ENCODE data around the gene TRIM13. TPM values are rescaled to one million over a fixed set of nuclear protein-coding genes. Genes with fewer than 3 reads are reported as not detected.
A peak's percentile ranks its signal among the peaks of the same experiment; 100 is the strongest.

The TRIM13 gene
- total RNA-seq, 2 donors from 2014 or later, result 12.1 to 12.6 TPM

DNA sequence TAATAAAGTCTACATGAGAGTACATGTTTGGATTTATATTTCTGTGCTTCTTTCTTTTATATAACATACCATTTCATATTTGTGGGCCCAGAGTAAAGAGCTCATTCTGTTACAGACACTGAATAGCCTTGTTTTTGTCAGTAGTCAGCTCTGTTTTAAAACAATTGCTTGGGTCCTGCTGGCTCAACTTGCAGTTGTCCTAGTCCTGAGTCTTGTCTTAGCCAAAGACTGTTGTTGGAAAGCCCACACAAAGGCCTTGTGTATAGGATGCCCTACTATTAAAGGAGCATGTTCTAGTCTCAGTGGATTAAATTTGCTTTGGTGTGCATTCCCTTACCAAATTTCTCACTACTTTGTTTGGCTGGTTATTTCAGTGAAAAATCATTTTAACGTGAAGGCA lies 14.6 kb downstream of the TRIM13 start:
- H3K4me3 Mint-ChIP-seq, result no peak overlapping the region
- DNase-seq (no peak), ATAC-seq (replicated peaks in 1 of 2) (no peak)
- no peaks in the 10 kb centered on the region for H3K27me3 Mint-ChIP-seq (ENCODE audit: low read depth)
- no peak overlapping the region for H3K27ac Mint-ChIP-seq
- no peaks in the 10 kb centered on the region for H3K9me3 Mint-ChIP-seq
- peaks cover 5 to 43% of the 10 kb centered on the region in 2 donors for H3K36me3 Mint-ChIP-seq (ENCODE audit: insufficient read depth in 2 of 2)
- H3K4me1 Mint-ChIP-seq (ENCODE audit: low read depth), result peaks cover 15% of the 10 kb centered on the region

DNA sequence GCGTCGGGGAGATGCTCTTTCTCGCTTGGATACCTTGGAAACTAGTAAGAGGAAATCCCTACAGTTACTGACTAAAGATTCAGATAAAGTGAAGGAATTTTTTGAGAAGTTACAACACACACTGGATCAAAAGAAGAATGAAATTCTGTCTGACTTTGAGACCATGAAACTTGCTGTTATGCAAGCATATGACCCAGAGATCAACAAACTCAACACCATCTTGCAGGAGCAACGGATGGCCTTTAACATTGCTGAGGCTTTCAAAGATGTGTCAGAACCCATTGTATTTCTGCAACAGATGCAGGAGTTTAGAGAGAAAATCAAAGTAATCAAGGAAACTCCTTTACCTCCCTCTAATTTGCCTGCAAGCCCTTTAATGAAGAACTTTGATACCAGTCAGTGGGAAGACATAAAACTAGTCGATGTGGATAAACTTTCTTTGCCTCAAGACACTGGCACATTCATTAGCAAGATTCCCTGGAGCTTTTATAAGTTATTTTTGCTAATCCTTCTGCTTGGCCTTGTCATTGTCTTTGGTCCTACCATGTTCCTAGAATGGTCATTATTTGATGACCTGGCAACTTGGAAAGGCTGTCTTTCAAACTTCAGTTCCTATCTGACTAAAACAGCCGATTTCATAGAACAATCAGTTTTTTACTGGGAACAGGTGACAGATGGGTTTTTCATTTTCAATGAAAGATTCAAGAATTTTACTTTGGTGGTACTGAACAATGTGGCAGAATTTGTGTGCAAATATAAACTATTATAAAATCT lies 15.7 kb downstream of the TRIM13 start:
- DNase-seq (no peak), ATAC-seq (replicated peaks in 1 of 2) (no peak)
- Mint-ChIP-seq H3K9me3 (no peaks in the 10 kb centered on the region), H3K27me3 (ENCODE audit: low read depth) (no peaks in the 10 kb centered on the region), H3K4me1 (ENCODE audit: low read depth) (peaks cover 18% of the 10 kb centered on the region), H3K27ac (peak overlapping the region; percentile 55), H3K36me3 (ENCODE audit: insufficient read depth in 2 of 2) (peaks cover 5 to 40% of the 10 kb centered on the region in 2 donors), H3K4me3 (no peak overlapping the region)

DNA sequence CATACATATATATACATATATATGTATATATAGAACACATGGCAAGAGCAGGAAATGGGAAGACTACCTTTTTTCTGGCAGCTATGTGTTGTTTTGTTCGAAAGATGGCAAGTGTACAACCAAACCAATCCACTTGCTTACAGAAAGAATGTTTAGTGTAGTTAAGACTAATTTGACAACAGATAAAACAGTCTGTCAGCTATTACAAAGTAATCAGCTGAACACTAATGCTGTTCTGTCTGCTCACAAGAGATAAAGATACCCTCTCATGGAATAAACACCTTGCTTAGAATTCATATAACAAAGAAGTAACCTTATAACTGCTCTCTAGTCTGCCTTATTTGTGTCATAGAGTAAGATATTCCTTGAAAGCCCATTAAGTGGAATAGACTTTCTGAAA lies 17.5 kb downstream of the TRIM13 start:
- Mint-ChIP-seq H3K27ac (peak overlapping the region; percentile 54), H3K36me3 (ENCODE audit: insufficient read depth in 2 of 2) (peaks cover 10 to 40% of the 10 kb centered on the region in 2 donors), H3K27me3 (ENCODE audit: low read depth) (no peaks in the 10 kb centered on the region), H3K4me3 (no peak overlapping the region), H3K9me3 (peaks cover 2 to 4% of the 10 kb centered on the region in 2 donors), H3K4me1 (ENCODE audit: low read depth) (peaks cover 28% of the 10 kb centered on the region)
- ATAC-seq (replicated peaks in 1 of 2), result no peak
- no peak for DNase-seq

DNA sequence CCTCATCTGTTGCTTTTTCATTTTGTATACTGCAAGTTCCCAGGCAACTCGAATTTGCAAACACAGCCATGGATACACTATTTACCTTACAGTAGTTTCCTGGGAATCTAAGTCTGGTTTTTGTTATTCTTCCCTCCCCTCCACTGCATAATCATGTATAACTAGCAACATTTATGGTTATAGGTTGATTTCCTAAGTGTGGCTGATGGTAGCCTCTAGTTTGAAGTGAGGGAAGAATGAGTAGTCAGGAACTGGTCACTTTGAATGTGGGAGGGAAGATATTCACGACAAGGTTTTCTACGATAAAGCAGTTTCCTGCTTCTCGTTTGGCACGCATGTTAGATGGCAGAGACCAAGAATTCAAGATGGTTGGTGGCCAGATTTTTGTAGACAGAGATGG lies 18.4 kb downstream of the TRIM13 start, which contains the start of gene KCNRG:
TSS of gene KCNRG (plus strand) at position 187 of the 400 bp plus-strand sequence. CDS start at position 237, 50 bp downstream.
- Mint-ChIP-seq H3K4me3 (no peak within 1 kb of the TSS), H3K27me3 (ENCODE audit: low read depth) (no peaks in the 10 kb centered on the region), H3K9me3 (peaks cover 2 to 4% of the 10 kb centered on the region in 2 donors), H3K27ac (peak within 1 kb of the TSS; percentile 54), H3K36me3 (ENCODE audit: insufficient read depth in 2 of 2) (peaks cover 10 to 40% of the 10 kb centered on the region in 2 donors), H3K4me1 (ENCODE audit: low read depth) (peaks cover 28% of the 10 kb centered on the region)
- DNase-seq (no peak), ATAC-seq (replicated peaks in 1 of 2) (no peak)

DNA sequence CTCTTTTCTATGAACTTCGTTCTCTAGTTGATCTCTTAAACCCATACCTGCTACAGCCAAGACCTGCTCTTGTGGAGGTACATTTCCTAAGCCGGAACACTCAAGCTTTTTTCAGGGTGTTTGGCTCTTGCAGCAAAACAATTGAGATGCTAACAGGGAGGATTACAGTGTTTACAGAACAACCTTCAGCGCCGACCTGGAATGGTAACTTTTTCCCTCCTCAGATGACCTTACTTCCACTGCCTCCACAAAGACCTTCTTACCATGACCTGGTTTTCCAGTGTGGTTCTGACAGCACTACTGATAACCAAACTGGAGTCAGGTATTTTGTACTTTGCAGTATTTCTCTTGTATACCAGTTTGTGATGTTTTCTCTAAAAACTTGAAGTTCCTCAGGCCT lies 18.9 kb downstream of the TRIM13 start:
- peaks cover 24% of the 10 kb centered on the region for H3K4me1 Mint-ChIP-seq (ENCODE audit: low read depth)
- DNase-seq (no peak), ATAC-seq (replicated peaks in 1 of 2) (no peak)
- peaks cover 11 to 39% of the 10 kb centered on the region in 2 donors for H3K36me3 Mint-ChIP-seq (ENCODE audit: insufficient read depth in 2 of 2)
- H3K9me3 Mint-ChIP-seq, result peaks cover 2 to 4% of the 10 kb centered on the region in 2 donors
- no peak overlapping the region for H3K4me3 Mint-ChIP-seq
- no peaks in the 10 kb centered on the region for H3K27me3 Mint-ChIP-seq (ENCODE audit: low read depth)
- peak overlapping the region; percentile 33 for H3K27ac Mint-ChIP-seq

DNA sequence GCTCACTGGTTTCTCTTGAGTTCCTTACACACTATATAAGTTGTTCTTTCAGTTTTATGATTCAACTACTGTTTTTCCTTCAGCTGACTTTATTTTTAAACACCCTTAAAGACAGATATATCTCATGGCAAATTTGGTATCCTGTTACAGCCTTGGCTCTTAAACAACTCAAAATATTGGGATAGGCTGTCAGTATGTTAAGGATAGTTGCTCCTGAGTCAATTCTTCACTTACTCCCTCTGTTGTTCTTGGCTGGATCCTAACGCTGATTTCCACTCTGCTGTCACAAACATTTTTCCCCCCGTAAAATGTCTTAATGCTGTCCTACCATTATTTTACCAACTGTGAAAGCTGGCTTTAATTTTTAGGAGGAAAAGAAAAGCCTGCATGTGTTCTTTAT lies 19.6 kb downstream of the TRIM13 start:
- ATAC-seq (replicated peaks in 1 of 2) (no peak), DNase-seq (no peak)
- Mint-ChIP-seq H3K27me3 (ENCODE audit: low read depth) (no peaks in the 10 kb centered on the region), H3K4me1 (ENCODE audit: low read depth) (peaks cover 17% of the 10 kb centered on the region), H3K9me3 (peaks cover 2 to 4% of the 10 kb centered on the region in 2 donors), H3K27ac (peak overlapping the region; percentile 60), H3K4me3 (no peak overlapping the region), H3K36me3 (ENCODE audit: insufficient read depth in 2 of 2) (peaks cover 11 to 36% of the 10 kb centered on the region in 2 donors)

DNA sequence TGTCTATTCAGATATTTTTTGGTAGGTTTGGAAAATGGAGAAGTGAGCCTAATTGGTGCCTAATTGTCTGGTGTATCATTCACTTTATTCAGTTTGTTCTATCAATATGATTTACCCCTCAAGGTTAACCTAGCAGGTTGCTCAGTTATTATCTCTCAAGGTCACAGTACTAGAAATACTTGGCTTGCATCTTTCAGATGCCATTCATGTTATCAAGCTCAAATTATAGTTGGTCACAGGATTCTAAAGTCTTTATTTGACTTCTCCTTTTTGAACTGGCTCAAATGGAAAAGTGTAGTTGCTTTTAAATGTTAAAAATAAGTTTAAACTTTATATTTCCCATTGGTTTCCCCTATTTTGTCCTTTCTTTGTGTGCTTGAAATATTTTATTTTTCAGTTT lies 21.0 kb downstream of the TRIM13 start:
- no peak for ATAC-seq (replicated peaks in 1 of 2)

DNA sequence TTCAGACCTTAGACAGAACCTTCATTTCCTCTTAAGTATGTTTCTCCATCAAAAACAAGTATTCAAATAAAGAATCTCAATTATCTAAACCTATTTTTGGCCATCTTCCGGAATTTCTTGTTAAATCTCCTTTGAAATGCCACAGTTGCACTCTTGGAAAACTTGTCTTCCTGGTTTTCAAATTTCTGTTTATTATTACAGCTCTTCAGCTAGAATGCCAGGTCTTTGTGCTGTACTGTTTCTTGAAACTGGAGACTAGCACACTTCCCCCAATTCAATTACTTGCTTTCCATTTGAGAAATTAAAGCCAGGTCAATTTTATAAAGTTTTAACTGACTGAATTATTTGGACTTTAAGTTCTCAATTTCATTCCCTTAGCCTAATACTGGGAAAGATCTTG lies 28.6 kb downstream of the TRIM13 start:
- no peak for DNase-seq
- Mint-ChIP-seq H3K27me3 (ENCODE audit: low read depth) (no peaks in the 10 kb centered on the region), H3K27ac (peak overlapping the region; percentile 85), H3K9me3 (no peaks in the 10 kb centered on the region), H3K36me3 (ENCODE audit: insufficient read depth in 2 of 2) (peaks cover 3 to 14% of the 10 kb centered on the region in 2 donors), H3K4me1 (ENCODE audit: low read depth) (no peaks in the 10 kb centered on the region), H3K4me3 (no peak overlapping the region)
- no peak for ATAC-seq (replicated peaks in 1 of 2)

More for the DNA sequence above, 21.0 kb downstream of the TRIM13 start:
- Mint-ChIP-seq H3K27ac (no peak overlapping the region), H3K4me3 (no peak overlapping the region), H3K4me1 (ENCODE audit: low read depth) (peaks cover 15% of the 10 kb centered on the region), H3K27me3 (ENCODE audit: low read depth) (no peaks in the 10 kb centered on the region), H3K9me3 (peaks cover 2 to 4% of the 10 kb centered on the region in 2 donors), H3K36me3 (ENCODE audit: insufficient read depth in 2 of 2) (peaks cover 9 to 25% of the 10 kb centered on the region in 2 donors)
- no peak for DNase-seq

DNA sequence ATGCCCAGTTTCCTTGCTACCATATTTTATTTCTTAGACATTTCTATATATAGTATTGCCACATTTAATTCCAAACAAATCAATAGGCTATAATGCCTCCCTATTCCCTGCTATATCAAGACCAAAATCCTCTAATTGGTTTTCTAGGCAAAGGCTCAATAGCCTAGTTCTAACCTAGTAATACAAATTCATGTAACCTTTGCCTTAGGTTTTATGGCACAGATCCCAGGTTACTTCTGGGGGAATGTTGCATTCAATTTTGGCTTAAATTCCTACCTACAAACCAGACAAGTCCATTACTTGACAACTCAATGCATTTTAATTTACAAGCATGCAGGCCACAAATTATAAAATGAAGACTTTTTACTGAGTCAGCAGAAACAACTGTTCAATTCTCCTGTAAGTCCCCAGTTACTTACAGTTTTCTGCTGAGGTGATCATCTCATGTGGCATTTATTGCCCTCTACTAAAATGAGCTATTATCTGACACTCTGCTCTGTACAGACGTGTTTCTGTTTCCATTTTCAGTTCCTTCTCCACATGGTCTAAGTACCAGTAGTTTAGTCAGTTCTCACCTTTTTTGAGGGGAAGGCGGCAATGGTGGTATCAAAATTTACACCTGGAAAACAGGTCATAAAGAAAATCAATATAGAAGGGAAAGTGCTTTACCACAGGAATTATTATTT lies 30.1 kb downstream of the TRIM13 start:
- H3K9me3 Mint-ChIP-seq, result no peaks in the 10 kb centered on the region
- peaks cover 1 to 10% of the 10 kb centered on the region in 2 donors for H3K36me3 Mint-ChIP-seq (ENCODE audit: insufficient read depth in 2 of 2)
- ATAC-seq (replicated peaks in 1 of 2) (no peak), DNase-seq (no peak)
- H3K4me3 Mint-ChIP-seq, result no peak overlapping the region
- H3K27ac Mint-ChIP-seq, result peak overlapping the region; percentile 68
- H3K4me1 Mint-ChIP-seq (ENCODE audit: low read depth), result no peaks in the 10 kb centered on the region
- H3K27me3 Mint-ChIP-seq (ENCODE audit: low read depth), result no peaks in the 10 kb centered on the region

DNA sequence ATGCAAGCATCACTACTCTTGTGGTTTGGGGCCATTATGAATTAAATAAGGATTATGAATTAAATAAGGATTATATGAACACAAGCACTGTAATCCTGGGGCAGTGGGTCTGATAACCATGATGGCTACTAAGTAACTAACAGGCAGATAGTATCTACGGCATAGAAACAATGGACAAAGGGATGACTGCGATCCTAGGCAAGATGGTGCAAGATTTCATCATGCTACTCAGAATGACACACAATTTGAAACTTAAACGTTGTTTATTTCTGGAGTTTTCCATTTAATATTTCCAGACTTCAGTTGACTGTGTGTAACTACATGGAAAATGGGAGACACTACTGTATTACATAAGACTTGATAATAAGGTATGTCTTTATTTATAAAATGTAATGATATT lies 33.5 kb downstream of the TRIM13 start:
- Mint-ChIP-seq H3K4me1 (ENCODE audit: low read depth) (no peaks in the 10 kb centered on the region), H3K4me3 (no peak overlapping the region), H3K27me3 (ENCODE audit: low read depth) (no peaks in the 10 kb centered on the region), H3K27ac (no peak overlapping the region), H3K36me3 (ENCODE audit: insufficient read depth in 2 of 2) (peaks cover 0 to 3% of the 10 kb centered on the region in 2 donors), H3K9me3 (no peaks in the 10 kb centered on the region)
- DNase-seq, result no peak
- no peak for ATAC-seq (replicated peaks in 1 of 2)

DNA sequence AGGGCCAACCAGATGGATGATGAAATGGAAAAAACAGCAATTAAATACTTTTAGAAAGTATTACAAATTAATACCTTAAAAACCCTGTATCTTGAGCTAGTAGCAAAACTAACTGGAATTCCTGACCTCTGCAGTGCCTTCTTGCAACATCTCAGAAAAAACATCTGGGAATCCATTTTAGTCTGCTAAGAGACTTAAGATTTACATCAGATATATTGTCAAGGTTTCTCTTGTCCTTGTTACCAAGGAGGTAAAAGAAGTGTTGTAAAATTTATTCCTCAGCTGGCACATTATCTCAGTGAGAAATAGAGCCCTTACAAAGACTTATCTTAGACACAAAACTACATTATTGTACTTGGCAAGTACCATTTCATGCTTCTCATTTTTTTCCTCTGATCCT lies 36.9 kb downstream of the TRIM13 start:
- H3K9me3 Mint-ChIP-seq, result no peaks in the 10 kb centered on the region
- no peak overlapping the region for H3K27ac Mint-ChIP-seq
- DNase-seq (no peak), ATAC-seq (replicated peaks in 1 of 2) (no peak)
- no peaks in the 10 kb centered on the region for H3K27me3 Mint-ChIP-seq (ENCODE audit: low read depth)
- H3K4me3 Mint-ChIP-seq, result no peak overlapping the region
- no peaks in the 10 kb centered on the region for H3K36me3 Mint-ChIP-seq (ENCODE audit: insufficient read depth in 2 of 2)
- H3K4me1 Mint-ChIP-seq (ENCODE audit: low read depth), result no peaks in the 10 kb centered on the region

DNA sequence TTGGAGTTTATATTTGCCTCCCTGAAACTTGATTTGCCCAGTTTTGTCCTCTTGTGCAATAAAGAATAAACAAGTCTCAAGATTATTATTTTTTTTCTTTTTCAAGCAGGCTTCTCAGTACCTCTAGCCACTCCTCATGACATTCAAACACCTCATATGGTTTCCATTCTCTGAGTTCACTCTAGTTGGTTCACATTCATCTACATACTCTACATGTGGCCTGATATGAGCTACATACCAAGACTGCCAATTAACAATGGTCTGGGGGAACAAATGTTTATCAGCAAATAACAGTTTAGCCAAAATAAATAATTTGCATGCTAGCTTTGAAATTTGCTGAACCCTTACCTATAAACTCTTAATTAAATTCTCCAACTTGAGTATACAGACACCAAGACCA lies 40.9 kb downstream of the TRIM13 start:
- Mint-ChIP-seq H3K27me3 (ENCODE audit: low read depth) (no peaks in the 10 kb centered on the region), H3K4me3 (no peak overlapping the region), H3K9me3 (no peaks in the 10 kb centered on the region), H3K4me1 (ENCODE audit: low read depth) (no peaks in the 10 kb centered on the region), H3K36me3 (ENCODE audit: insufficient read depth in 2 of 2) (peaks cover 2 to 6% of the 10 kb centered on the region in 2 donors), H3K27ac (no peak overlapping the region)
- ATAC-seq (replicated peaks in 1 of 2) (no peak), DNase-seq (no peak)

DNA sequence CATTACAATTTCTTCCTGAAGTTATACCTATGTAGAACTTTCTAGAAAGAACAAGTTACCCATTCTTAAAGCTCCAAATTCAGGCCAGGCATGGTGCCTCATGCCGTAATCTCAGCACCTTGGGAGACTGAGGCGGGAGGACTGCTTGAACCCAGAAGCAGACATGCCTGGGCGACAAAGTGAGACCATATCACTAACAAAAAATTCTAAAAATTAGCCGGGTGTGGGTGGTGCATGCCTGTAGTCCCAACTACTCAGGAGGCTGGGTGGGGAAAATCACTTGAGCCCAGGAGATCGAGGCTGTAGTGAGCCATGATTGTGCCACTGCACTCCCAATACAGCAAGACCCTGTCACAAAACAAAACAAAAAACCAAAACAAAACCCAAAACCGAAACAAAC lies 41.4 kb downstream of the TRIM13 start:
- no peak for ATAC-seq (replicated peaks in 1 of 2)
- Mint-ChIP-seq H3K27ac (no peak overlapping the region), H3K4me3 (no peak overlapping the region), H3K9me3 (no peaks in the 10 kb centered on the region), H3K27me3 (ENCODE audit: low read depth) (no peaks in the 10 kb centered on the region), H3K36me3 (ENCODE audit: insufficient read depth in 2 of 2) (peaks cover 2 to 7% of the 10 kb centered on the region in 2 donors), H3K4me1 (ENCODE audit: low read depth) (no peaks in the 10 kb centered on the region)
- DNase-seq, result no peak

Data from activated T-cell treated with anti-CD3 and anti-CD28 coated beads, Interleukin-2, amount 50 U/mL, for 72 hours (primary cell).